Panc1 (cell line): Measurements from ENCODE around the gene DDX24. TPM values are rescaled to one million over a fixed set of nuclear protein-coding genes. Genes with fewer than 3 reads are reported as not detected.

Source experiments
- ATAC-seq: fragments of 200-7000 bp; cut with Tn5 transposase; 2 replicates; pipeline ENCODE4 v1.9.1; 2020; ENCODE audit warnings: mild to moderate bottlenecking, moderate library complexity
- BruUV-seq: library from RNA; stranded (reverse); fragments of 400-500 nt; replicated peaks from 2 replicates; lab custom pipeline; 2021; lab: Mats Ljungman, UMichigan
- CTCF ChIA-PET: fragments of 300-600 bp; sonication (Branson Sonifier 250); formaldehyde crosslinking; loops from one replicate; lab custom pipeline; 2022; ENCODE audit warnings: antibody characterized with exemption; lab: Charles Lee
- POLR2A ChIA-PET: fragments of 300-600 bp; sonication (Branson Sonifier 250); formaldehyde crosslinking; loops from one replicate; lab custom pipeline; 2022; ENCODE audit warnings: antibody characterized with exemption; lab: Charles Lee
- DNase-seq: peaks from one replicate; pipeline ENCODE4 v3.0.0-alpha.2; 2010; ENCODE audit warnings: low read depth, low spot score
- H3K27ac ChIP-seq: 2 replicates; pipeline ENCODE4 v1.5.1; 2011; ENCODE audit warnings: mild to moderate bottlenecking, low read length, inconsistent platforms
- H3K27me3 ChIP-seq: fragments of 200-500 bp; sonication (Bioruptor generic); 2 replicates; pipeline ENCODE4 v1.6.0; 2014; ENCODE audit warnings: low read length, inconsistent platforms; ENCODE audit not compliant: control insufficient read depth, insufficient read depth
- H3K36me3 ChIP-seq: fragments of 200-500 bp; sonication (Bioruptor generic); 2 replicates; pipeline ENCODE4 v1.5.1; 2014; ENCODE audit warnings: inconsistent platforms, mild to moderate bottlenecking, low read length, moderate library complexity; ENCODE audit not compliant: control insufficient read depth, insufficient read depth
- H3K4me1 ChIP-seq: 2 replicates; pipeline ENCODE4 v1.5.1; 2011; ENCODE audit warnings: inconsistent platforms, mild to moderate bottlenecking, low read length, moderate library complexity; ENCODE audit not compliant: control insufficient read depth, insufficient read depth
- H3K4me3 ChIP-seq, 2 experiments: 2 replicates each; pipeline ENCODE4 v1.5.1; 2011 to 2012; ENCODE audit warnings: low read depth in 2 of 2, low read length in 2 of 2, mild to moderate bottlenecking in 2 of 2, inconsistent platforms in 1 of 2, moderate library complexity in 1 of 2
- H3K9me3 ChIP-seq: fragments of 200-500 bp; sonication (Bioruptor generic); 2 replicates; pipeline ENCODE4 v1.5.1; 2014; ENCODE audit warnings: low read depth, mild to moderate bottlenecking, inconsistent platforms, low read length, moderate library complexity; ENCODE audit not compliant: control insufficient read depth, insufficient read depth
- CTCF ChIP-seq: fragments of 450-650 bp; IDR thresholded peaks from 2 replicates; pipeline ENCODE4 v1.5.1; 2017; ENCODE audit warnings: mild to moderate bottlenecking
- POLR2AphosphoS5 ChIP-seq: IDR thresholded peaks from 2 replicates; pipeline ENCODE4 v1.6.1; 2012; ENCODE audit warnings: mild to moderate bottlenecking, low read depth, low read length, moderate library complexity
- REST ChIP-seq, 2 experiments: IDR thresholded peaks; 2 replicates each; pipeline ENCODE4 v1.6.1; 2011 to 2012; ENCODE audit warnings: low read depth in 2 of 2, control low read depth in 1 of 2, low read length in 1 of 2, mild to moderate bottlenecking in 1 of 2, moderate library complexity in 1 of 2; ENCODE audit not compliant: insufficient read depth in 1 of 2
- SIN3A ChIP-seq: IDR thresholded peaks from 2 replicates; pipeline ENCODE4 v1.6.1; 2012; ENCODE audit warnings: low read depth, mild to moderate bottlenecking, low read length, moderate library complexity, borderline replicate concordance; ENCODE audit not compliant: insufficient read depth
- TCF7L2 ChIP-seq: IDR thresholded peaks from 2 replicates; pipeline ENCODE4 v1.6.1; 2011; ENCODE audit warnings: mild to moderate bottlenecking, low read depth, low read length, inconsistent platforms
- in situ Hi-C: cut with HindIII; loops from 2 replicates; pipeline ENCODE4 v1.10.0; 2016; ENCODE audit warnings: low sequenced_read_pairs, low pct_unique_long_range_greater_than_20kb
- intact Hi-C: fragments of 100-400 bp; cut with micrococcal nuclease; formaldehyde crosslinking; loops from one replicate; pipeline ENCODE4 v1.10.0; 2022; ENCODE audit not compliant: unreplicated experiment
- total RNA-seq: library from RNA; stranded (reverse); gene quantifications from one replicate; pipeline ENCODE4 v1.2.1, GENCODE V29; 2021; ENCODE audit not compliant: unreplicated experiment

DDX24 gene
- total RNA-seq, 1 experiment from 2014 or later: 103 TPM

DNA sequence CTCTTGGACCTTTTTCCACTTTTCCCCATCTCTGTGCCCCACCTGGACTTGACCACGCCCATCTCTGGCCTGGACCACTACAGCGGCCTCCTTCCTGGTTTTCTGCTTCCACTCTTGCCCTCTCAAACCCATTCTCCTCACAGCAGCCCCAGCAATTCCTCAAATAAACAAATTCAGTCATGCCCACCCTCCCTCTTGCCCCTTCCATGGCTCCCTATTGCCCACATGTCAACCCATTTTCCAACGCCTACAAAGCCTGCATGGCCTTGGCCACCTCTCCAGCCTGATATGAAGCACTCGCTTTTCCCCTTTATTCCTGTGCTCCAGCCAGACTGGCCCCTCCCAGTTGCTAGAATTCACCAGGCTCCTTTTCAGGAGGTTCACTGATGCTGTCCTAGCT lies 60.7 kb downstream of the DDX24 start:
- POLR2A ChIA-PET: no interaction called here
- no peaks in the 10 kb centered on the region for H3K27me3 ChIP-seq
- TF ChIP-seq POLR2AphosphoS5 (no peak), SIN3A (no peak), REST (IDR thresholded peaks at IDR 0.05; ENCODE audit: insufficient read depth in 1 of 2, low read depth in 2 of 2, low read length in 1 of 2) (no peak), TCF7L2 (no peak)

DNA sequence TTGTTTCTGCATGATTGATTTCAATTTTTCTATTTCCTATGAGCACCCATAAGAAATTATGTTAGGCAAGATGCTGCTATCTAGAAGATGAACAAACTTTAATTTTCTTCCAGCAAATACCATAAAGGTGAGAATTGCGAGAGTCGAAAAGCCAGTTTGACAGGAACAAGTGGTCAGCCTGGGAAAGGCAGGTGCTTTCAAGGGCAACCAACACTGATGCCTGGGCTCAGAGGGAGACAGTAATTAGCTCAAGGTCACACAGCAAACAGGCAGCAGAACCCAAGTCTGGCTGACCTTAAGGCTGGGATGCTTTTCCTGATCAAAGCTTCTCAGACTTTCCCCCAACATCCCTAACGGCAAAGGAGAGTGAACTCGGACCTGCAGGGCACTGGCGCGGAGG lies 61.7 kb downstream of the DDX24 start:
- no peak overlapping the region for H3K4me3 ChIP-seq
- intact Hi-C loops (no loop called here), in situ Hi-C loops (no loop called here)
- CTCF ChIA-PET: no interaction called here
- POLR2A ChIA-PET: no interaction called here
- no peak for DNase-seq
- no peak for ATAC-seq
- BruUV-seq: no TSS peak
- TF ChIP-seq REST (IDR thresholded peaks at IDR 0.05; ENCODE audit: insufficient read depth in 1 of 2, low read depth in 2 of 2, low read length in 1 of 2): no peak
- TF ChIP-seq CTCF: no peak
- TF ChIP-seq POLR2AphosphoS5: no peak
- no peak for TF ChIP-seq SIN3A
- H3K36me3 ChIP-seq: no peaks in the 10 kb centered on the region
- no peak overlapping the region for H3K27ac ChIP-seq
- no peaks in the 10 kb centered on the region for H3K27me3 ChIP-seq
- H3K9me3 ChIP-seq: no peaks in the 10 kb centered on the region
- no peaks in the 10 kb centered on the region for H3K4me1 ChIP-seq

More for the DNA sequence above, 60.7 kb downstream of the DDX24 start:
- no peak overlapping the region for H3K27ac ChIP-seq
- intact Hi-C loops (no loop called here), in situ Hi-C loops (no loop called here)
- DNase-seq (no peak), ATAC-seq (no peak)
- H3K4me1 ChIP-seq: no peaks in the 10 kb centered on the region
- no peaks in the 10 kb centered on the region for H3K9me3 ChIP-seq
- no peak overlapping the region for H3K4me3 ChIP-seq
- CTCF ChIA-PET: no interaction called here
- no TSS peak for BruUV-seq
- no peaks in the 10 kb centered on the region for H3K36me3 ChIP-seq
